Skeletal muscle tissue (tissue), 4 donors: ENCODE data around the gene MACROH2A1. TPM values are rescaled to one million over a fixed set of nuclear protein-coding genes. Genes with fewer than 3 reads are reported as not detected.

Experiments used
- H3K27ac ChIP-seq: one replicate; pipeline ENCODE4 v1.7.0; 2013; ENCODE audit warnings: mild to moderate bottlenecking, low read depth, low read length, inconsistent platforms
- H3K27me3 ChIP-seq, 3 donors: one replicate each; pipeline ENCODE4 v1.7.0; 2013; ENCODE audit warnings: low read length in 3 of 3; ENCODE audit not compliant: control insufficient read depth in 3 of 3, insufficient read depth in 3 of 3
- H3K36me3 ChIP-seq, 3 donors: one replicate each; pipeline ENCODE4 v1.7.0; 2013; ENCODE audit warnings: low read length in 3 of 3; ENCODE audit not compliant: control insufficient read depth in 3 of 3, insufficient read depth in 3 of 3
- H3K4me1 ChIP-seq, 3 donors: one replicate each; pipeline ENCODE4 v1.7.0; 2013; ENCODE audit warnings: low read length in 3 of 3, mild to moderate bottlenecking in 3 of 3; ENCODE audit not compliant: control insufficient read depth in 3 of 3, insufficient read depth in 3 of 3
- H3K4me3 ChIP-seq, 3 donors: one replicate each; pipeline ENCODE4 v1.7.0; 2013; ENCODE audit warnings: low read length in 3 of 3
- H3K9ac ChIP-seq, 3 donors: one replicate each; pipeline ENCODE4 v1.7.0; 2013; ENCODE audit warnings: low read length in 3 of 3, mild to moderate bottlenecking in 3 of 3, moderate library complexity in 2 of 3, low read depth in 1 of 3
- H3K9me3 ChIP-seq, 3 donors: one replicate each; pipeline ENCODE4 v1.7.0; 2013; ENCODE audit warnings: low read length in 3 of 3; ENCODE audit not compliant: control insufficient read depth in 3 of 3
- total RNA-seq: library from RNA; depleted of rRNA; stranded (reverse); fragments of >200 nt; gene quantifications from one replicate; pipeline ENCODE4 v1.2.3, GENCODE V29; 2014
- donor health status: Osteomylitis.

MACROH2A1 gene
- total RNA-seq, 1 donor from 2014 or later = 86.1 TPM

GRCh38 chr5:135335031-135335828 is 63.8 kb downstream of the MACROH2A1 start:
- H3K4me3 ChIP-seq = no peak overlapping the region
- peaks cover 46 to 59% (median 52%) of the 10 kb centered on the region in 3 donors for H3K36me3 ChIP-seq
- H3K9ac ChIP-seq = no peak overlapping the region
- no peaks in the 10 kb centered on the region for H3K9me3 ChIP-seq
- H3K4me1 ChIP-seq = peaks cover 4 to 14% (median 5%) of the 10 kb centered on the region in 3 donors
- no peaks in the 10 kb centered on the region for H3K27me3 ChIP-seq
- no peak overlapping the region for H3K27ac ChIP-seq

- Histone ChIP-seq H3K4me3 (no peak overlapping the region), H3K36me3 (peaks cover 36 to 46% (median 43%) of the 10 kb centered on the region in 3 donors), H3K9me3 (no peaks in the 10 kb centered on the region), H3K4me1 (peaks cover 5 to 26% (median 10%) of the 10 kb centered on the region in 3 donors), H3K27me3 (no peaks in the 10 kb centered on the region), H3K27ac (no peak overlapping the region), H3K9ac (no peak overlapping the region)
Observed at GRCh38 chr5:135333732-135334515, 65.1 kb downstream of the MACROH2A1 start.

GRCh38 chr5:135332519-135333150 is 66.4 kb downstream of the MACROH2A1 start:
- Histone ChIP-seq H3K4me1 (peaks cover 8 to 39% (median 13%) of the 10 kb centered on the region in 3 donors), H3K9me3 (no peaks in the 10 kb centered on the region), H3K9ac (no peak overlapping the region), H3K27me3 (no peaks in the 10 kb centered on the region), H3K4me3 (no peak overlapping the region), H3K36me3 (peaks cover 24 to 33% (median 32%) of the 10 kb centered on the region in 3 donors), H3K27ac (no peak overlapping the region)

- peaks cover 15 to 23% (median 21%) of the 10 kb centered on the region in 3 donors for H3K36me3 ChIP-seq
- no peak overlapping the region for H3K27ac ChIP-seq
- H3K4me1 ChIP-seq = peaks cover 5 to 37% (median 13%) of the 10 kb centered on the region in 3 donors
- H3K27me3 ChIP-seq = no peaks in the 10 kb centered on the region
- H3K4me3 ChIP-seq = no peak overlapping the region
- H3K9ac ChIP-seq = no peak overlapping the region
- H3K9me3 ChIP-seq = no peaks in the 10 kb centered on the region
Observed at GRCh38 chr5:135331612-135332011, 67.4 kb downstream of the MACROH2A1 start.

- Histone ChIP-seq H3K27ac (no peak overlapping the region), H3K36me3 (peaks cover 8 to 17% (median 14%) of the 10 kb centered on the region in 3 donors), H3K27me3 (no peaks in the 10 kb centered on the region), H3K4me1 (peaks cover 4 to 37% (median 13%) of the 10 kb centered on the region in 3 donors), H3K4me3 (no peak overlapping the region), H3K9ac (no peak overlapping the region), H3K9me3 (no peaks in the 10 kb centered on the region)
Observed at GRCh38 chr5:135330798-135331096, 68.3 kb downstream of the MACROH2A1 start.

- Histone ChIP-seq H3K9me3 (no peaks in the 10 kb centered on the region), H3K9ac (no peak overlapping the region), H3K27me3 (no peaks in the 10 kb centered on the region), H3K4me3 (no peak overlapping the region), H3K36me3 (peaks cover 8 to 14% (median 11%) of the 10 kb centered on the region in 3 donors), H3K4me1 (peaks cover 4 to 37% (median 13%) of the 10 kb centered on the region in 3 donors), H3K27ac (no peak overlapping the region)
Observed at GRCh38 chr5:135329913-135330797, 68.9 kb downstream of the MACROH2A1 start.

GRCh38 chr5:135329066-135329912 is 69.7 kb downstream of the MACROH2A1 start:
- Histone ChIP-seq H3K27me3 (no peaks in the 10 kb centered on the region), H3K36me3 (peaks cover 4 to 10% (median 5%) of the 10 kb centered on the region in 3 donors), H3K27ac (no peak overlapping the region)

GRCh38 chr5:135328128-135328687 is 70.8 kb downstream of the MACROH2A1 start:
- no peaks in the 10 kb centered on the region for H3K27me3 ChIP-seq
- peaks cover 4 to 37% (median 13%) of the 10 kb centered on the region in 3 donors for H3K4me1 ChIP-seq
- no peak overlapping the region for H3K9ac ChIP-seq
- no peak overlapping the region for H3K4me3 ChIP-seq
- H3K27ac ChIP-seq = no peak overlapping the region
- H3K36me3 ChIP-seq = peaks cover 0 to 5% (median 0%) of the 10 kb centered on the region in 3 donors
- no peaks in the 10 kb centered on the region for H3K9me3 ChIP-seq

More at GRCh38 chr5:135329066-135329912, 69.7 kb downstream of the MACROH2A1 start:
- no peaks in the 10 kb centered on the region for H3K9me3 ChIP-seq
- no peak overlapping the region for H3K4me3 ChIP-seq
- no peak overlapping the region for H3K9ac ChIP-seq
- H3K4me1 ChIP-seq = peaks cover 4 to 37% (median 13%) of the 10 kb centered on the region in 3 donors
